Neural cell (in vitro differentiated cells): ENCODE data around the gene BNC2. TPM values are rescaled to one million over a fixed set of nuclear protein-coding genes. Genes with fewer than 3 reads are reported as not detected.

ENCODE experiments used
- H2AFZ ChIP-seq: fragments of 200-600, 300-800 bp; sonication (generic), shearing (Covaris generic); 2 replicates; pipeline ENCODE4 v1.6.0; 2014; ENCODE audit warnings: low read depth, mild to moderate bottlenecking, antibody characterized with exemption, low read length, moderate library complexity
- H3F3A ChIP-seq: fragments of 200-600 bp; shearing (Covaris generic); 2 replicates; pipeline ENCODE4 v1.6.1; 2016; ENCODE audit warnings: mild to moderate bottlenecking, moderate library complexity, mixed read lengths, antibody characterized with exemption, low read length; ENCODE audit not compliant: insufficient read depth, poor library complexity, severe bottlenecking
- H3K27ac ChIP-seq: fragments of 200-600, 300-800 bp; sonication (generic), shearing (Covaris generic); 2 replicates; pipeline ENCODE4 v1.5.1; 2014; ENCODE audit warnings: mild to moderate bottlenecking, low read length, moderate library complexity
- H3K27me3 ChIP-seq: fragments of 300-800, 200-600 bp; sonication (generic), shearing (Covaris generic); 2 replicates; pipeline ENCODE4 v1.6.0; 2014; ENCODE audit warnings: mild to moderate bottlenecking, low read depth, low read length, moderate library complexity; ENCODE audit not compliant: insufficient read depth
- H3K36me3 ChIP-seq: fragments of 300-800, 200-600 bp; sonication (generic), shearing (Covaris generic); 2 replicates; pipeline ENCODE4 v1.5.1; 2014; ENCODE audit warnings: mild to moderate bottlenecking, antibody characterized with exemption, low read length, moderate library complexity; ENCODE audit not compliant: insufficient read depth
- H3K4me2 ChIP-seq: fragments of 300-800, 200-600 bp; sonication (generic), shearing (Covaris generic); 2 replicates; pipeline ENCODE4 v1.6.0; 2014; ENCODE audit warnings: mild to moderate bottlenecking, low read length
- H3K4me3 ChIP-seq: fragments of 300-800, 200-600 bp; sonication (generic), shearing (Covaris generic); 2 replicates; pipeline ENCODE4 v1.5.1; 2014; ENCODE audit warnings: mild to moderate bottlenecking, low read length, moderate library complexity
- H3K79me2 ChIP-seq: fragments of 200-600 bp; shearing (Covaris generic); replicated peaks from 2 replicates; pipeline ENCODE4 v1.6.0; 2014; ENCODE audit warnings: mild to moderate bottlenecking, low read length, moderate library complexity; ENCODE audit not compliant: insufficient read depth
- H3K9ac ChIP-seq: fragments of 300-800, 200-600 bp; sonication (generic), shearing (Covaris generic); 2 replicates; pipeline ENCODE4 v1.6.1; 2016; ENCODE audit warnings: mild to moderate bottlenecking, low read length, mixed read lengths
- H3K9me2 ChIP-seq: fragments of 200-600 bp; shearing (Covaris generic); 2 replicates; pipeline ENCODE4 v1.6.1; 2016; ENCODE audit warnings: mild to moderate bottlenecking, low read length, mixed read lengths; ENCODE audit not compliant: insufficient read depth
- H3K9me3 ChIP-seq: fragments of 200-600, 300-800 bp; sonication (generic), shearing (Covaris generic); 2 replicates; pipeline ENCODE4 v1.6.1; 2016; ENCODE audit warnings: mild to moderate bottlenecking, mixed run types, low read length, moderate library complexity, mixed read lengths
- H4K20me1 ChIP-seq: fragments of 200-600 bp; shearing (Covaris generic); 2 replicates; pipeline ENCODE4 v1.6.1; 2016; ENCODE audit warnings: mild to moderate bottlenecking, mixed run types; ENCODE audit not compliant: insufficient read depth
- CTCF ChIP-seq: fragments of 450-650 bp; IDR thresholded peaks from 2 replicates; pipeline ENCODE4 v1.5.1; 2014; ENCODE audit warnings: antibody characterized with exemption, mild to moderate bottlenecking, moderate library complexity; ENCODE audit not compliant: poor library complexity, severe bottlenecking
- EP300 ChIP-seq: fragments of 450-650 bp; conservative IDR thresholded peaks from 2 replicates; pipeline ENCODE4 v1.6.1; 2014; ENCODE audit warnings: antibody characterized with exemption, mild to moderate bottlenecking, moderate library complexity; ENCODE audit not compliant: poor library complexity, severe bottlenecking
- EZH2 ChIP-seq: fragments of 200-600, 300-800 bp; shearing (Covaris generic), sonication (generic); IDR thresholded peaks from 2 replicates; pipeline ENCODE4 v1.6.1; 2014; ENCODE audit warnings: antibody characterized with exemption, low read length, borderline replicate concordance, mild to moderate bottlenecking; ENCODE audit not compliant: insufficient read depth, poor library complexity, severe bottlenecking
- MXI1 ChIP-seq: fragments of 450-650 bp; conservative IDR thresholded peaks from 2 replicates; pipeline ENCODE4 v1.6.1; 2014; ENCODE audit warnings: antibody characterized with exemption, mild to moderate bottlenecking; ENCODE audit not compliant: poor library complexity, severe bottlenecking
- POLR2AphosphoS5 ChIP-seq: IDR thresholded peaks from 2 replicates; pipeline ENCODE4 v1.6.1; 2012
- RAD21 ChIP-seq: fragments of 450-650 bp; conservative IDR thresholded peaks from 2 replicates; pipeline ENCODE4 v1.6.1; 2014; ENCODE audit warnings: antibody characterized with exemption, mild to moderate bottlenecking, moderate library complexity
- REST ChIP-seq: IDR thresholded peaks from 2 replicates; pipeline ENCODE4 v1.6.1; 2012; ENCODE audit warnings: borderline replicate concordance
- SMC3 ChIP-seq: fragments of 450-650 bp; conservative IDR thresholded peaks from 2 replicates; pipeline ENCODE4 v1.6.1; 2014; ENCODE audit warnings: antibody characterized with exemption, mild to moderate bottlenecking, moderate library complexity; ENCODE audit not compliant: poor library complexity
- TAF1 ChIP-seq: IDR thresholded peaks from 2 replicates; pipeline ENCODE4 v1.6.1; 2012; ENCODE audit warnings: low read depth
- polyA plus RNA-seq: library from polyadenylated mRNA; depleted of rRNA; stranded (reverse); fragments of >200 nt; gene quantifications from 2 replicates; pipeline ENCODE4 v1.2.3, GENCODE V29; 2014

Gene BNC2
- polyA plus RNA-seq, 1 donor from 2014 or later = 1.3 TPM

GRCh38 chr9:16755467-16756160 is 114.9 kb downstream of the BNC2 start:
- Histone ChIP-seq H3K4me3 (no peak overlapping the region), H3K27ac (no peak overlapping the region)
- no peak for TF ChIP-seq REST
- no peak for TF ChIP-seq SMC3
- no peak for TF ChIP-seq POLR2AphosphoS5
- TF ChIP-seq MXI1 = no peak
- TF ChIP-seq RAD21 = no peak
- TF ChIP-seq EP300 = no peak
- no peak for TF ChIP-seq EZH2
- no peak for TF ChIP-seq TAF1
- no peak for TF ChIP-seq CTCF

GRCh38 chr9:16754662-16755061 is 115.8 kb downstream of the BNC2 start:
- H3K9ac ChIP-seq = no peak overlapping the region
- no peak overlapping the region for H3K27ac ChIP-seq
- no peak overlapping the region for H3K4me2 ChIP-seq
- no peaks in the 10 kb centered on the region for H4K20me1 ChIP-seq
- no peak overlapping the region for H2AFZ ChIP-seq
- no peaks in the 10 kb centered on the region for H3K79me2 ChIP-seq
- H3K4me3 ChIP-seq = no peak overlapping the region
- no peaks in the 10 kb centered on the region for H3F3A ChIP-seq
- H3K36me3 ChIP-seq = no peaks in the 10 kb centered on the region
- H3K9me2 ChIP-seq = no peaks in the 10 kb centered on the region
- H3K9me3 ChIP-seq = no peaks in the 10 kb centered on the region
- H3K27me3 ChIP-seq = no peaks in the 10 kb centered on the region
- TF ChIP-seq EZH2 = no peak
- TF ChIP-seq SMC3 = no peak
- TF ChIP-seq TAF1 = no peak
- TF ChIP-seq POLR2AphosphoS5 = no peak
- TF ChIP-seq CTCF = no peak
- no peak for TF ChIP-seq REST

More at GRCh38 chr9:16755467-16756160, 114.9 kb downstream of the BNC2 start:
- Histone ChIP-seq H3K9me2 (no peaks in the 10 kb centered on the region), H3K36me3 (no peaks in the 10 kb centered on the region), H4K20me1 (no peaks in the 10 kb centered on the region), H3F3A (no peaks in the 10 kb centered on the region), H3K79me2 (no peaks in the 10 kb centered on the region), H3K9ac (no peak overlapping the region), H3K27me3 (no peaks in the 10 kb centered on the region), H3K4me2 (no peak overlapping the region), H2AFZ (no peak overlapping the region), H3K9me3 (no peaks in the 10 kb centered on the region)
